Hepatic stellate cell (primary cell): ENCODE measurements around the gene MYL6.
"Not testable (repeated sequence)": the region's sequence is repeated elsewhere in the genome, so short reads cannot be mapped to it uniquely, and the experiment has no call there.

ENCODE experiments used
- DNase-seq: peaks from one replicate; pipeline ENCODE4 v3.0.0; 2011; ENCODE audit warnings: low spot score

The MYL6 gene

GRCh38 chr12:56156464-56157200 lies 1.5 kb upstream of the MYL6 start:
- DNase-seq: not testable (repeated sequence)

DNA sequence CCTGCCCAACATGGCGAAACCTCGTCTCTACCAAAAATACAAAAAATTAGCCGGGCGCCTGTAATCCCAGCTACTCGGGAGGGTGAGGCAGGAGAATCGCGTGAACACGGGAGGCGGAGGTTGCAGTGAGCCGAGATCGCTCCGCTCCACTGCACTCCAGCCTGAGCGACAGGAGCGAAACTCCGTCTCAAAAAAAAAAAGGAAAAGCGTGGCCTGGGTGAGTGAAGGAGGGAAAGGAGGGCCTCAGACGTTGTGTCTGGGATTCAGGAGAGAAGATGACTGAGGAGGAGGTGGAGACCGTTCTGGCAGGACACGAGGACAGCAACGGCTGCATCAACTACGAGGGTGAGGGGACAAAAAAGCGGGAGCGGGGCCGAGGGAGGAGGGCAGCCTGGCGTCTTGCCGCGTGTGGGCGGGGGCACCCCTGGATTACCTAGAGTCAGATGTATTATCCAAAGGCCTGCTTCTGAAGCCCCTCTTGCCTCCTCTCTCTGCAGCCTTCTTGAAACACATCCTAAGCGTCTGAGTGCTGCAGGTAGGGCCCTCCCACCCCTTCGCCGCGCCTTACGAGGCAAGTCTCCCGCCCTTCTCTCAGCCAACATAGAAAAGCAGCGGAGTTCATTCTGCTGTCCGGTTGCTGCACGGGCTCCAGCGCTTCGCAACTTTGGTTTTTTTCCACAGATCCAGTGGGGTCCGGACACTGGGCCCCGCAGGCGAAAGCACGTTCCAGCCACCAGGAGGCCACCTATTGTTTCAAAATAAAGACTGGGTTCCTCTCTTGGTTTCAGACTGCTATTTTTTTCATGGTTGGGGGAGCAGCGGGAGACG lies 744 bp upstream of the MYL6 start:
- peak; percentile 92 for DNase-seq

GRCh38 chr12:56158926-56159461 lies 835 bp downstream of the MYL6 start:
- peak; percentile 77 for DNase-seq

- DNase-seq: no peak
Measured at GRCh38 chr12:56159482-56160192, 1.5 kb downstream of the MYL6 start.

DNA sequence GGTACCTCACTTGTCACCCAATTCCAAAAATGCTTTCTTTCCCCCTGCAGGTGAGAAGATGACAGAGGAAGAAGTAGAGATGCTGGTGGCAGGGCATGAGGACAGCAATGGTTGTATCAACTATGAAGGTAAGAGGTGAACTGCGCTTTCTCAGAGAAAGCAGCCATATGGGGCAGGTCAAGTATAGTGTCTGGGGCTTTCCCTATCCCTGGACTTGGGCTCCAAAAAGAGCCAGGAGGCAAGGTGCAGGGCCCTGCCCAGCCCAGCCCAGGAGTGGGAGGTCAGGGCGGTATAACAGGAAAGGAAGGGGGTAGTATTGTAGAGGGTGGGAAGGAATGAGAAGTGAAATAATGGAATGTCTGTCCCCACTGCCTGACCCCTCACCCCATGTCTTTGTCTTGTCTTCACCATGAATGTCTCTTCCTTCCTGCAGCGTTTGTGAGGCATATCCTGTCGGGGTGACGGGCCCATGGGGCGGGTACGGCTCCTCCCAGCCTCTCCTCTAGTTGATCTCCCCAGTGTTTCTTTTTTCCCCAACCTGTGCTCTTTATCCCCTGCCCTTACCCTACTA lies 2.1 kb downstream of the MYL6 start:
- no peak for DNase-seq

DNA sequence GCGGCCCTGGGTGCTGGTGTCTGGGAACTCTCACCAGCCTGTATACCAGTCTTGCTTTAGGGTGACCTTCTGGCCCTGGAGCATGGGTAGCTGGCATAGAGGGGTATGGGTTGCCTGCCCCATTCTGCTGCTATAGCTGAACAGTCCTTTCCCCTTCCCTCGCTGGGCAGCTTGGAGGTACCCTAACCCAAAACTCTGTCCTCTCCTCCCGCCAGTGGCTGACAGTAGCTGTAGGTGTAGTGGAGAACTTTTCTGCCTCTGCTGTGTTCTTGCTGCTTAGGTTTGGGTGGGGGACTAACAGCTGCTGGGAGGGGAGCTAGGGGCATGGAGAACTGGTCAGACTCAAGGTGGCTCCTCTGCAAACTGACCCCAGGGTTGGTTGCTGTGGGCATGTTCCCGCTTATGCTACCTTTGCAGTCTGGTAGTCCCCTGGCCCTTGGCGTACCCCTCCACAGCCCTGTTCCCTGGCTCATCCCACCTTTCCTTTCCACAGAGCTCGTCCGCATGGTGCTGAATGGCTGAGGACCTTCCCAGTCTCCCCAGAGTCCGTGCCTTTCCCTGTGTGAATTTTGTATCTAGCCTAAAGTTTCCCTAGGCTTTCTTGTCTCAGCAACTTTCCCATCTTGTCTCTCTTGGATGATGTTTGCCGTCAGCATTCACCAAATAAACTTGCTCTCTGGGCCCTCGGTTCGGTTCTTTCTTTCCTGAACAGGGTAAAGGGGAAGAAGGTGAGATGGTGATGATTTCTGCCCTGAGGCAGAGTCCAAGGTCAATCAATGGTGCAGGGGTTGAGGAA lies 2.9 kb downstream of the MYL6 start:
- no peak for DNase-seq

DNA sequence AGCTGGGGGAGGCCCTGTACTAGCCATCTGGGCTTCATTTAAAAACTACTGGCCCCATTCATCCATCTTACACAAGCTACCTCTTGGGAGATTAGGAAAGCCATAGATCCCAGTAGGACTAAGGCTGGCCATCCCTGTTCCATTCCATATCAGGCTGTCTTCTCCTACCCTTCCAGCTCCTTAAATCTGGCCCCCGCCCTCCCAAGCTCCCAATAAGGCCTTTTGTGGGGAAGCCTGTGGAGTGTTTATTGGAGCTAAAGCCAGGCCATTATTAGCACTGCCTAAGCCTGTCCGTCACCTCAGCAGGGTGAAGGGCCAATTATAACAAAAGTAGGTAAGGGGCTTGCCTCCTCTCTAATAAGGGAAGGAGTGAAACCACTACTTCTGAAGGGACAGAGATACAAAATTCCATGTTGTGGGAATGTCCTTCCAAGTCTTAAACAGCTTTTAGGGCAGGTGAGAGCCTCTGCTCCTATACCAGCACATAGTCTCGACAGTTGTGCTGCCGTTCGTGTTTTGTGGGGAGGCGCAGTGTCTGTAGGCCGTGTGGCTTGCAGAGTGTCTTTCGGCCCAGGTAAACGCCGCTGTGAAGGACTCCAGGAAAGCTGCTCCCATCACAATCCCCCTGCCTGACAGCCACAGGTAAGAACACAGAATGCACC lies 3.7 kb downstream of the MYL6 start:
- DNase-seq: no peak

DNA sequence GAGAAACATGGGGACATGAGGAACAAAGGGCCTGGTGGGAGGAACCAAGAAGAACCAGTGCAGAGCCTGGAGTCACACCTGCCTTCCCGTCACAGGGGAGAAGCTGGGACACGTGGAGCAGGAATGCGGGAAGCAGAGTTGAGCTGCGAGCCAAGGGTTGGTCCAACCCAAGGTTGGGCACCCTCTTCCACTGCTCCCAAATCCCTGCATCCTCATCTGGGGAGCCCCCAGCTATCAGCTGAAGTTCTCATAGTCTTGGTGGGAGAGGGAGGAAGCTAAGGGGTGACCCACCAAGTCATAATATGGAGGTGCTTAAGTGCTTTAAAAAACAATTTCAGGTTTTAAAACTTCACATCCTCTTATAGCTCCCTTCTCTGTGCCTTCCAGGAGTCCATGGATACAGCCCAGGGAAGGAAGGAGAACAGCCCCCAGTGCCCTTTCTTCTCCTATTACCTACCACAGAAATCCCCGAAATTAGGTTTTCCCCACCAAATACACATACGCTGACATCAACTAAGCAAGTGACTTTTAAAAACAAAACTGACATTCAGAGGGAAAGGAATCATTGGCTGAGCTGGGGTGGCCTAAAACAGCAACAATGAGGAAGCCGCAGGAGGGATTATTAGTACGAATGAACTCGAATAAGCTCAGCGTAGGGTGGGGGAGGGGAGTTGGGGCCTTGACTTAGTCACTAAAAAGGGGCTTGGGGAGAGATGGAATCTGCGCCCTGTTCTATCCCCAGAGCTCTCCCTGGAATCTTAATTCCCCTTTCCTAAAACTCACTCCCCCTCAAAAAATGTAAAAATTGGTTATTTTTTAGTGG lies 4.5 kb downstream of the MYL6 start:
- DNase-seq: no peak

- no peak for DNase-seq
Measured at GRCh38 chr12:56163533-56164344, 5.6 kb downstream of the MYL6 start.

- DNase-seq: no peak
Measured at GRCh38 chr12:56164345-56164729, 6.2 kb downstream of the MYL6 start.

DNA sequence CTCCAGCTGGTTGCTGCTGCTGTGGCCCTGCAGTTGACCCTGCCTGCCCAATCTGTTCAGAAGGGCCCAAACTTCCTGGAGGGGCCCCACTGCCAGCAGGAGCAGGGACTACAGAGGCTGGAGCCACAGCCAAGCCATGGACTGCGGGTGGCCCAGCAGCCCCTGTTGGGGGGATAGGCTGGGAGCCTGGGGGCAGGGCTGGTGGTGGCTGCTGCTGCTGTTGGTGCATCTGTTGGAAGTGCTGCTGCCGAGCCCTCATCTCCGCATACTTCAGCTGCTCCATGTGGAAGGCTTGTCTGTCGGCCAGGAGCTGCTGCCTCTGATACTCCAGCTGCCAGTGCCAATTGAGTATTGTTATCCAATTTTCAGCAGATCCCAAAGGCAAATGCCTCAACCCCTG lies 7.2 kb downstream of the MYL6 start:
- DNase-seq: no peak

GRCh38 chr12:56169229-56169759 lies 11.1 kb downstream of the MYL6 start:
- no peak for DNase-seq

DNA sequence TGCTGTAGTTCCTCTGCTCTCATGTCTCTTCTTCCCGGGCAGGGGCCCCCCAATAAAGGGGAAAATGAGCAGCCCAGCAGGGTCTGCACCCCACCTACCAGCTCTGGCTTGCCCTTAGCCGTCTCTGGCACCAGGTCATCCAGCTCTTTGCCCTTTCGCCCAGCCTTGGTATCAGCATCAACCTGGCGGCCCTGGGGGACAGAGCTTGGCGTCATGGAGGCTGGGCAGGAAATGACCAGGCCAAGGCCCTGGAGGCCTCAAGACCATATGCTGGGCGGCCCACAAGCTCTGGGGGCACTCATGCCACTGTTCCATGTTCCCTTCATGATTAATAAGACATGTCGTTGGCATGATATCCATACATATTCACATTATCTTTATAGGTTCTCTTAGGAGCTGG lies 14.7 kb downstream of the MYL6 start:
- DNase-seq: no peak

- no peak for DNase-seq
Measured at GRCh38 chr12:56178347-56178746, 20.2 kb downstream of the MYL6 start.

DNA sequence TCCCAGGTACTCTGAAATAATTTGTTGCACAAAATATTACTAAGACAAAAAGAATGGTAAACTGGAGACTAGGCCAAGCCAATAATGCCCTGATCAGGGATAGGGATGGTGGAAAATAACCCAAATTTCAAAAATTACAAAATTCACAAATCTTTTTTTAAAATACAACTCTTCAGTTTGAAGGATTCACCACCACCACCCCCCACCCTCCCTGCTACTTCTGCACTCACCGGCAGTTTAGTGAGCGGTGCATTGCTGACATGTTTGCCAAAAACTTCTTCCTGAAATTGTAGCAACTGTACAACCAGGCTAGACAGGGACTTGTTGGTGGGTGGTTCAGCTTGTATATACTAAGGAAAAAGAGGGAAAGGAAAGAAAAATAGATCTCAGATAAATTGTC lies 28.8 kb downstream of the MYL6 start:
- DNase-seq: no peak

DNA sequence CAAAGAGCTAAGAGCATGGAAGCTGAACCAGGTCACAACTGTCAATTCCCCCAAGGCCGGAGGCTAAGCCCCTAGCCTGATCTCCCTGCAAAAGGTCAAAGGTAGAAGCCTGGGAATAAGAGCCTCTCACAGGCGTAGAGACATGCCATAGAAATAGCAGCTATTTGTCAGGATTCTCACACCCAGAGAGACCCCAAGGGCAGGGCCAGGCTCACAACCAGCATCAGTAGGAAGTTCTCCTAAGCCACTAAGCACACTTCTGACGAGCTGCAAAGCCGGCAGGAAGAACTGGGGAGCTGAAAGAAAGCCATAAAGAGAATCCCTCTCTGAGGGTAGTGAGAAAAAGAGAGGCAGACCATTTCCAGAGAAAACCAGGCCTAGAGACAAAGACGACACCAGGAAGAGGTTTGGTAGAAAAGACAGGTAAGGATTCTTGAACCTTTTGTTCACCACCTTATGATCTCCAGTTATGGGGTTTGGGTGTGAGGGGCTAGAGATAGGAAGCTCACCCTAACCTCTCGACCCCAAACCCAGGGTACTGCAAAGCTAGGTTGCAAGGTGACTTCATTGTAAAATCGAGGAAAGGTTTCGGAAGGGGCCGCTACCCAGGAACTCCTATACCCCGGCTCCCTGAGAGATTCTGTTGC lies 30.1 kb downstream of the MYL6 start:
- DNase-seq: no peak

DNA sequence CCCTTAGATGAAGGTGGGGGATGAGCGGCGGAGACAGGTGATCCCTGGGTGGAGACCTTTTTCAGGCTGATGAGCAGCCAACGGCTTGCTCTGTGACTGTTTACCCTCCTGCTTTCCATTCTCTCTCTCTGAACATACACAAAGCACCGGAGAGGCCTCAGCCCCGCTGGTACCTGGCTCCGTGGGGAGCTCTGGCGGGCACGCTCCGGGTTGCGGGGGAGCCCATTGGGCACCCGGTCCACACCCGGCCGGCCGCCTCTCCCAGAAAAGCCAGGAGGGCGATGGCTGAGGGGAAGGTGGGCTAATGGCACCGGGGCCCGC lies 30.6 kb downstream of the MYL6 start:
- no peak for DNase-seq

DNA sequence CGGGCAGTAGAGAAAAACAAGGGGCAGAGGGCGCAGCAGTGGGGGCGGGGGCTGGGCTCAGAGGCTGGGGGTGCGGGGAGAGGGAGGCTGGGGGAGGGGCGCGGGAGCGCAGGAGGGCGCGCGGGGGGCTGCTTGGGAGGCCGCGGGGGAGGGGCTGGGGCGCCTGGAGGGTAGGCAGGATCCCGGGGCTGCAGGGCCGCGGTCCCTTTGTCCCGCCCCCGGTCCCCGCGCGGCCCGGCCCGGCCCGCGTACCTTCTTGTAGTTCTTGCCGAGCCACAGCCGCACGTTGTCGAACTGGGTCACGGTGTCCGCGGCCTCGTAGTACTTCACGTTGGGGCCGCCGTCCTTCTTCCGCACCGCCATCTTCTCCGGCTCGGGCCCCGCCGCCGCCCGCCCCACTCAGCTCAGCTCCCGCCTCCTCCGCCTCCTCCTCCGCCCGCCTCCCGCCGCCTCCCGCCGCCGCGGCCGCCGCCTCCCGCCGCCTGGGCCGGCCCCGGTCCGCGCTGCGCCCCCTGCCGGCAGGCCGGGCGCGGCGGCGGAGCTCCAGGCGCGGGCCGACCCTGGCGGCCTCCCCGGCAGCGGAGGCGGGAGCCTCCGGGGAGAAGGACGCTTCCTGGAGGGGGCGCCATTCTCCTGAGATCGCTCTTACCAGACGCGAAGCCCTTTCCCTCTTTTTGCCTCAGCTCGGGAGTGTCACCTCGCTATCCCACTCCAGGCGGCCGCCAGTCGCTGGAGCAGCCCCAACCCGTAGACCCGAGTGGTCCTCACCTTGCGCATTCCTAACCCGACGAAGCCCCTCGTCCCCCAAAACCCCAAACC lies 31.1 kb downstream of the MYL6 start, which contains the start of gene SMARCC2:
Gene SMARCC2, minus strand, starts transcription at position 385 of the 819 bp plus-strand sequence. Its CDS starts 22 bp downstream, at position 363.
- peak; percentile 92 for DNase-seq
